ENCODE results near the gene SYTL2.
"Not testable (repeated sequence)": the region's sequence is repeated elsewhere in the genome, so short reads cannot be mapped to it uniquely, and the experiment has no call there.

The SYTL2 gene

GRCh38 chr11:85787168-85787567 lies 23.8 kb downstream of the SYTL2 start:
- no peak for FAIRE-seq

- FAIRE-seq = no peak
Observed at GRCh38 chr11:85784480-85785265, 26.3 kb downstream of the SYTL2 start.

GRCh38 chr11:85783758-85784157 lies 27.2 kb downstream of the SYTL2 start:
- FAIRE-seq = no peak

- not testable (repeated sequence) for FAIRE-seq
Observed at GRCh38 chr11:85780780-85781517, 30.0 kb downstream of the SYTL2 start.

GRCh38 chr11:85779956-85780640 lies 30.8 kb downstream of the SYTL2 start:
- FAIRE-seq = no peak

GRCh38 chr11:85777603-85777972 lies 33.4 kb downstream of the SYTL2 start:
- FAIRE-seq = not testable (repeated sequence)

- no peak for FAIRE-seq
Observed at GRCh38 chr11:85776951-85777602, 33.9 kb downstream of the SYTL2 start.

- no peak for FAIRE-seq
Observed at GRCh38 chr11:85774256-85775101, 36.5 kb downstream of the SYTL2 start.

- FAIRE-seq = no peak
Observed at GRCh38 chr11:85772695-85773094, 38.2 kb downstream of the SYTL2 start.

GRCh38 chr11:85771568-85771967 lies 39.4 kb downstream of the SYTL2 start:
- no peak for FAIRE-seq

GRCh38 chr11:85769771-85770170 lies 41.2 kb downstream of the SYTL2 start:
- no peak for FAIRE-seq

- no peak for FAIRE-seq
Observed at GRCh38 chr11:85768473-85769146, 42.3 kb downstream of the SYTL2 start.

GRCh38 chr11:85767246-85767945 lies 43.5 kb downstream of the SYTL2 start:
- no peak for FAIRE-seq

GRCh38 chr11:85766721-85767161 lies 44.2 kb downstream of the SYTL2 start:
- FAIRE-seq = no peak

- FAIRE-seq = no peak
Observed at GRCh38 chr11:85764796-85765195, 46.1 kb downstream of the SYTL2 start.

- FAIRE-seq = no peak
Observed at GRCh38 chr11:85762226-85762625, 48.7 kb downstream of the SYTL2 start.

- FAIRE-seq = no peak
Observed at GRCh38 chr11:85759915-85760314, 51.0 kb downstream of the SYTL2 start.

GRCh38 chr11:85758480-85759039 lies 52.4 kb downstream of the SYTL2 start:
- FAIRE-seq = no peak

- no peak for FAIRE-seq
Observed at GRCh38 chr11:85758026-85758425, 52.9 kb downstream of the SYTL2 start.

- no peak for FAIRE-seq
Observed at GRCh38 chr11:85756401-85757200, 54.3 kb downstream of the SYTL2 start.
